MCF 10A (cell line): Measurements from ENCODE around the gene OR51E2. TPM values are rescaled to one million over a fixed set of nuclear protein-coding genes. Genes with fewer than 3 reads are reported as not detected.

Experiments
- BruUV-seq: library from RNA; stranded (reverse); fragments of 400-500 nt; replicated peaks from 2 replicates; lab custom pipeline; 2021; lab: Mats Ljungman, UMichigan
- CTCF ChIA-PET: fragments of 300-600 bp; sonication (Branson Sonifier 250); formaldehyde crosslinking; extraction: SDS; loops from one replicate; lab custom pipeline; 2021; ENCODE audit warnings: antibody characterized with exemption, inconsistent platforms; lab: Yijun Ruan, JAX
- POLR2A ChIA-PET: fragments of 300-600, 350-650 bp; sonication (Branson Sonifier 250); formaldehyde crosslinking; extraction: SDS; loops from one replicate; lab custom pipeline; 2020; ENCODE audit warnings: antibody characterized with exemption, inconsistent platforms; lab: Yijun Ruan, JAX
- DNase-seq: peaks from one replicate; pipeline ENCODE4 v3.0.0-alpha.2; 2018; ENCODE audit not compliant: unreplicated experiment
- H3K27ac Mint-ChIP-seq: one replicate; pipeline ENCODE4 v1.8.0; 2022; ENCODE audit warnings: mild to moderate bottlenecking, low read depth, mixed read lengths; ENCODE audit not compliant: unreplicated experiment
- H3K27me3 Mint-ChIP-seq: one replicate; pipeline ENCODE4 v1.8.0; 2022; ENCODE audit warnings: mixed read lengths; ENCODE audit not compliant: insufficient read depth, unreplicated experiment
- H3K36me3 Mint-ChIP-seq: one replicate; pipeline ENCODE4 v1.8.0; 2022; ENCODE audit warnings: mild to moderate bottlenecking, moderate library complexity, mixed read lengths; ENCODE audit not compliant: insufficient read depth, unreplicated experiment
- H3K4me1 Mint-ChIP-seq: one replicate; pipeline ENCODE4 v1.8.0; 2022; ENCODE audit warnings: mixed read lengths; ENCODE audit not compliant: insufficient read depth, unreplicated experiment
- H3K4me3 Mint-ChIP-seq: one replicate; pipeline ENCODE4 v1.8.0; 2022; ENCODE audit warnings: mild to moderate bottlenecking, moderate library complexity, mixed read lengths; ENCODE audit not compliant: unreplicated experiment
- H3K9me3 Mint-ChIP-seq: one replicate; pipeline ENCODE4 v1.8.0; 2022; ENCODE audit warnings: mixed read lengths; ENCODE audit not compliant: unreplicated experiment
- intact Hi-C: fragments of 100-400 bp; cut with micrococcal nuclease; formaldehyde crosslinking; loops from 2 replicates; pipeline ENCODE4 v1.14.1; 2022
- total RNA-seq: library from RNA; stranded (reverse); gene quantifications from 2 replicates; pipeline ENCODE4 v1.2.3, GENCODE V29; 2022
- TF ChIP-seq, protein P1 (sequence below): fragments of 200-600 bp; IDR thresholded peaks from one replicate; pipeline ENCODE4 v1.8.0; 2022; ENCODE audit warnings: antibody characterized with exemption, mild to moderate bottlenecking; ENCODE audit not compliant: unreplicated experiment

Gene OR51E2
- total RNA-seq, 1 experiment from 2014 or later = not detected

DNA sequence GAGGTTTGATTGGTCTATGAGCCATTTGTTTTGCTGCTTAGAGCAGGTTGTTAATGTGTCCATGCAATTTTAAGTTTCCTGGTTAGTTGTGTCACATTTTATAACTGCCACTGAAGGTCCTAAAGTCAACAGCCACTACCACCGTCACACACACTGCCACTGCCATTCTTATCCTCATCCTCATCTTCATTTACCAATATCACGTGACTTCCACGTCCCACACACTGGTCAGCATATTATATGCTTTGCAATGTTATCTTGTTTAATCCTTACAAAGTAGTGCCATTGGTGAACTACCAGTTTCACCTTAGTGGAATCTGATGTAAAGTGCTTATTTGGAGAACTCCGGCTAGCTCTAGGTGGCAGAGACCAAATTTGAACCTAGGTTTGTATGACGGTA lies 16.6 kb upstream of the OR51E2 start:
- H3K9me3 Mint-ChIP-seq = peaks cover 8% of the 10 kb centered on the region
- POLR2A ChIA-PET = no interaction called here
- BruUV-seq = no TSS peak
- intact Hi-C loops = no loop called here
- H3K27ac Mint-ChIP-seq = no peak overlapping the region
- TF ChIP-seq, protein P1, sequence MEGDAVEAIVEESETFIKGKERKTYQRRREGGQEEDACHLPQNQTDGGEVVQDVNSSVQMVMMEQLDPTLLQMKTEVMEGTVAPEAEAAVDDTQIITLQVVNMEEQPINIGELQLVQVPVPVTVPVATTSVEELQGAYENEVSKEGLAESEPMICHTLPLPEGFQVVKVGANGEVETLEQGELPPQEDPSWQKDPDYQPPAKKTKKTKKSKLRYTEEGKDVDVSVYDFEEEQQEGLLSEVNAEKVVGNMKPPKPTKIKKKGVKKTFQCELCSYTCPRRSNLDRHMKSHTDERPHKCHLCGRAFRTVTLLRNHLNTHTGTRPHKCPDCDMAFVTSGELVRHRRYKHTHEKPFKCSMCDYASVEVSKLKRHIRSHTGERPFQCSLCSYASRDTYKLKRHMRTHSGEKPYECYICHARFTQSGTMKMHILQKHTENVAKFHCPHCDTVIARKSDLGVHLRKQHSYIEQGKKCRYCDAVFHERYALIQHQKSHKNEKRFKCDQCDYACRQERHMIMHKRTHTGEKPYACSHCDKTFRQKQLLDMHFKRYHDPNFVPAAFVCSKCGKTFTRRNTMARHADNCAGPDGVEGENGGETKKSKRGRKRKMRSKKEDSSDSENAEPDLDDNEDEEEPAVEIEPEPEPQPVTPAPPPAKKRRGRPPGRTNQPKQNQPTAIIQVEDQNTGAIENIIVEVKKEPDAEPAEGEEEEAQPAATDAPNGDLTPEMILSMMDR = no peak
- H3K36me3 Mint-ChIP-seq = no peaks in the 10 kb centered on the region
- CTCF ChIA-PET = no interaction called here
- H3K4me1 Mint-ChIP-seq = no peaks in the 10 kb centered on the region
- H3K4me3 Mint-ChIP-seq = no peak overlapping the region
- H3K27me3 Mint-ChIP-seq = peaks cover 89% of the 10 kb centered on the region
- DNase-seq = no peak

DNA sequence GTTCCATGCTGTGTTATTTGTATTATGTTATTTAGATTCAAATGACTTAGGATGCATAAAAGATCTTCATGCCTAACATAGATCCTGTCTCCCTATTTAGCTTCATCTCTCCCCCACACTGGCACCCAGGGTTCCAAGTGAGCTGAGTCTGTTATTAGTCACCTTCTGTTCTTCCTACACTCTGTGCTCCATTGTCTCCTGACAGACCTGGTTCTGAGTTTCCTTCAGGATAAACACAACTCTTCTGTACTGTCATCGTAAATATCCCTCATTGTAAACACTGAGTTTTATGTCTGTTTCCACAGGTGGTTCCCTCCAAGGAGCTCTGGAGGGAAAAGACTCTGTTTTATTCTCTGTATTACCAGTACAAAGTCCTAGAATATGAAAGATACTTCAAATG lies 15.6 kb upstream of the OR51E2 start:
- DNase-seq = no peak
- Mint-ChIP-seq H3K4me3 (no peak overlapping the region), H3K27me3 (peaks cover 80% of the 10 kb centered on the region), H3K9me3 (no peaks in the 10 kb centered on the region), H3K27ac (no peak overlapping the region), H3K4me1 (no peaks in the 10 kb centered on the region), H3K36me3 (no peaks in the 10 kb centered on the region)
- BruUV-seq = no TSS peak
- intact Hi-C loops = no loop called here
- CTCF ChIA-PET = interaction anchor here (0.6 kb wide), 1 partner anchor 1330 kb away, joined by 3 read pairs; no protein-coding TSS in a partner anchor
- POLR2A ChIA-PET = no interaction called here
- TF ChIP-seq, protein P1 = no peak

GRCh38 chr11:4704790-4705334 lies 7.2 kb upstream of the OR51E2 start:
- Mint-ChIP-seq H3K9me3 (no peaks in the 10 kb centered on the region), H3K4me1 (no peaks in the 10 kb centered on the region), H3K27me3 (peaks cover 38% of the 10 kb centered on the region), H3K4me3 (no peak overlapping the region), H3K27ac (no peak overlapping the region), H3K36me3 (no peaks in the 10 kb centered on the region)
- CTCF ChIA-PET = no interaction called here
- POLR2A ChIA-PET = no interaction called here
- no TSS peak for BruUV-seq
- TF ChIP-seq, protein P1 = no peak
- intact Hi-C loops = no loop called here
- DNase-seq = no peak

GRCh38 chr11:4704054-4704789 lies 6.6 kb upstream of the OR51E2 start, which contains the start of gene MMP26:
Gene MMP26 (plus strand): TSS chr11:4704784.
- DNase-seq = no peak
- no peak within 1 kb of the TSS for H3K4me3 Mint-ChIP-seq
- TF ChIP-seq, protein P1 = no peak
- intact Hi-C loops = no loop called here
- H3K4me1 Mint-ChIP-seq = no peaks in the 10 kb centered on the region
- H3K9me3 Mint-ChIP-seq = no peaks in the 10 kb centered on the region
- ChIA-PET CTCF (interaction anchor here (1.0 kb wide), 1 partner anchor 55 kb away, joined by 3 read pairs; no protein-coding TSS in a partner anchor), POLR2A (no interaction called here)
- H3K27ac Mint-ChIP-seq = no peak within 1 kb of the TSS
- H3K36me3 Mint-ChIP-seq = no peaks in the 10 kb centered on the region
- no TSS peak for BruUV-seq
- peaks cover 32% of the 10 kb centered on the region for H3K27me3 Mint-ChIP-seq
